Measurements from ENCODE around the gene CHRD.

DNA sequence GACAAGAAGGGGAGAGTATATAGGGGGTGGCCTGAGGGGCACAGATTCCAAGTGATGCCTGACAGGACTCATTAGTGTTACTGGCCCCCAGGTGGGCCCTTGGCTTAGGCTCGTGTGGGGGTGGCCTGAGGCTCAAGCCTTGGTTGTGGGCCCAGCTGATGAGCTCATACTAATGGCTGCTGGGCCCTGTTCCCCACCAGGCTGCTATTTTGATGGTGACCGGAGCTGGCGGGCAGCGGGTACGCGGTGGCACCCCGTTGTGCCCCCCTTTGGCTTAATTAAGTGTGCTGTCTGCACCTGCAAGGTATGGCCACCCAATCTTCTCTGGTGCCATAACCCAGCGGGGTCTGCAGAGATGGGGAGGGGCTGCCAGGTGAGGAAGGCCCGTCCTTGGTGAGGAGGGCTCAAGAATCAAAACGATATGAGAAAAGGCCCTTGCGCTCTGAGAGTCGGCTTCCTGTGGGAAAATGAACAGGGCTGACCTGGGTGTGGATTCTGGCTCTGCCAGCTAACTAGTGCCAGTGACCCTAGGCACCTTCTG lies 7.4 kb downstream of the CHRD start:
- TF ChIP-seq, protein P1, sequence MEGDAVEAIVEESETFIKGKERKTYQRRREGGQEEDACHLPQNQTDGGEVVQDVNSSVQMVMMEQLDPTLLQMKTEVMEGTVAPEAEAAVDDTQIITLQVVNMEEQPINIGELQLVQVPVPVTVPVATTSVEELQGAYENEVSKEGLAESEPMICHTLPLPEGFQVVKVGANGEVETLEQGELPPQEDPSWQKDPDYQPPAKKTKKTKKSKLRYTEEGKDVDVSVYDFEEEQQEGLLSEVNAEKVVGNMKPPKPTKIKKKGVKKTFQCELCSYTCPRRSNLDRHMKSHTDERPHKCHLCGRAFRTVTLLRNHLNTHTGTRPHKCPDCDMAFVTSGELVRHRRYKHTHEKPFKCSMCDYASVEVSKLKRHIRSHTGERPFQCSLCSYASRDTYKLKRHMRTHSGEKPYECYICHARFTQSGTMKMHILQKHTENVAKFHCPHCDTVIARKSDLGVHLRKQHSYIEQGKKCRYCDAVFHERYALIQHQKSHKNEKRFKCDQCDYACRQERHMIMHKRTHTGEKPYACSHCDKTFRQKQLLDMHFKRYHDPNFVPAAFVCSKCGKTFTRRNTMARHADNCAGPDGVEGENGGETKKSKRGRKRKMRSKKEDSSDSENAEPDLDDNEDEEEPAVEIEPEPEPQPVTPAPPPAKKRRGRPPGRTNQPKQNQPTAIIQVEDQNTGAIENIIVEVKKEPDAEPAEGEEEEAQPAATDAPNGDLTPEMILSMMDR (IDR thresholded peaks at IDR 0.05), result no peak
- TF ChIP-seq POLR2AphosphoS5 (IDR thresholded peaks at IDR 0.05) (no peak), POLR2A (IDR thresholded peaks at IDR 0.05) (no peak)

Data from stomach (tissue), 4 donors.